Hepatocyte (in vitro differentiated cells): ENCODE measurements around the gene DUXA.

Experiments
- EZH2 ChIP-seq: fragments of 200-600 bp; sonication (generic); IDR thresholded peaks from 2 replicates; pipeline ENCODE4 v1.6.1; 2016; ENCODE audit warnings: antibody characterized with exemption, mild to moderate bottlenecking, borderline replicate concordance
- EZH2phosphoT487 ChIP-seq: fragments of 200-600 bp; sonication (generic); IDR thresholded peaks from one replicate; pipeline ENCODE4 v1.6.1; 2018; ENCODE audit warnings: antibody characterized with exemption, mild to moderate bottlenecking, low read depth, moderate library complexity; ENCODE audit not compliant: unreplicated experiment, severe bottlenecking
- TF ChIP-seq, protein P1 (sequence below): fragments of 200-600 bp; sonication (generic); IDR thresholded peaks from 2 replicates; pipeline ENCODE4 v1.5.1; 2016; ENCODE audit warnings: antibody characterized with exemption, mild to moderate bottlenecking; ENCODE audit not compliant: poor library complexity

DNA sequence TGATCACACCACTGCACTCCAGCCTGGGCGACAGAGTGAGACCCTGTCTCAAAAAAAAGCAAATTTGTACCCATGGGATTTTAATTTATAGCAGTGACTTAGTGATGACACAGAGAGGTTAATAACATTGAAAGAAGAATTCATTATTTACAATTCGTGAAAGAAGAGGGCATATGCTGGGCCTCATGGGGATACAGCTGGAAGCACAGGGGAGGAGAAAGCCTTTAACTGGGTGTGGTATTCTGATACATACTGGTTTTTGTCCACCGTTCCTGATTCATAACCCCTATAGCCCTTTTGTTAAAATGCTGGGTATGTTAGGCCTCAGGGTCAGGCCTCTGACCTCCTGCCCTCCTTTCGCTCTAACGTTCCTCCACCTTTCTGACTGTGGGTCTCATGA is 34.9 kb upstream of the DUXA start:
- TF ChIP-seq, protein P1, sequence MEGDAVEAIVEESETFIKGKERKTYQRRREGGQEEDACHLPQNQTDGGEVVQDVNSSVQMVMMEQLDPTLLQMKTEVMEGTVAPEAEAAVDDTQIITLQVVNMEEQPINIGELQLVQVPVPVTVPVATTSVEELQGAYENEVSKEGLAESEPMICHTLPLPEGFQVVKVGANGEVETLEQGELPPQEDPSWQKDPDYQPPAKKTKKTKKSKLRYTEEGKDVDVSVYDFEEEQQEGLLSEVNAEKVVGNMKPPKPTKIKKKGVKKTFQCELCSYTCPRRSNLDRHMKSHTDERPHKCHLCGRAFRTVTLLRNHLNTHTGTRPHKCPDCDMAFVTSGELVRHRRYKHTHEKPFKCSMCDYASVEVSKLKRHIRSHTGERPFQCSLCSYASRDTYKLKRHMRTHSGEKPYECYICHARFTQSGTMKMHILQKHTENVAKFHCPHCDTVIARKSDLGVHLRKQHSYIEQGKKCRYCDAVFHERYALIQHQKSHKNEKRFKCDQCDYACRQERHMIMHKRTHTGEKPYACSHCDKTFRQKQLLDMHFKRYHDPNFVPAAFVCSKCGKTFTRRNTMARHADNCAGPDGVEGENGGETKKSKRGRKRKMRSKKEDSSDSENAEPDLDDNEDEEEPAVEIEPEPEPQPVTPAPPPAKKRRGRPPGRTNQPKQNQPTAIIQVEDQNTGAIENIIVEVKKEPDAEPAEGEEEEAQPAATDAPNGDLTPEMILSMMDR: no peak
- no peak for TF ChIP-seq EZH2
- TF ChIP-seq EZH2phosphoT487: no peak
